ENCODE results near the gene CDH12. TPM values are rescaled to one million over a fixed set of nuclear protein-coding genes. Genes with fewer than 3 reads are reported as not detected.

The CDH12 gene
- total RNA-seq, 2 experiments from 2014 or later: not detected

DNA sequence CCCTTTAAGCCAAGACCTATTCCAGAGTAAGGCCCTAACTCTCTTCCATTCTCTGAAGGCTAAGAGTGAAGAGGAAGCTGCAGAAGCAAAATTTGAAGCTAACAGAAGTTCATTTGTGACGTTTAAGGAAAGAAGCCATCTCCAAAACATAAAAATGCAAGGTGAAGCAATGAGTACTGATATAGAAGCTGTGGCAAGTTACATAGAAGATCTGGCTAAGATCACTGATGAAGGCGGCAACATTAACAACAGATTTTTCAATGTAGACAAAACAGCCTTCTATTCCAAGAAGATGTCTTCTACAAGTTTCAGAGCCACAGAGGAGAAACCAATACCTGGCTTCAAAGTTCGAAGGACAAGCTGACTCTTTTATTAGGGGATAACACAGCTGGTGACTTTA, 1143.4 kb downstream of the CDH12 start:
- Mint-ChIP-seq H3K27ac (no peak overlapping the region), H3K4me3 (no peak overlapping the region), H3K4me1 (no peaks in the 10 kb centered on the region), H3K36me3 (ENCODE audit: low read depth) (no peaks in the 10 kb centered on the region), H3K9me3 (no peaks in the 10 kb centered on the region), H3K27me3 (no peaks in the 10 kb centered on the region)
- CTCF ChIA-PET: no interaction called here
- DNase-seq: no peak
- POLR2A ChIA-PET: no interaction called here

DNA sequence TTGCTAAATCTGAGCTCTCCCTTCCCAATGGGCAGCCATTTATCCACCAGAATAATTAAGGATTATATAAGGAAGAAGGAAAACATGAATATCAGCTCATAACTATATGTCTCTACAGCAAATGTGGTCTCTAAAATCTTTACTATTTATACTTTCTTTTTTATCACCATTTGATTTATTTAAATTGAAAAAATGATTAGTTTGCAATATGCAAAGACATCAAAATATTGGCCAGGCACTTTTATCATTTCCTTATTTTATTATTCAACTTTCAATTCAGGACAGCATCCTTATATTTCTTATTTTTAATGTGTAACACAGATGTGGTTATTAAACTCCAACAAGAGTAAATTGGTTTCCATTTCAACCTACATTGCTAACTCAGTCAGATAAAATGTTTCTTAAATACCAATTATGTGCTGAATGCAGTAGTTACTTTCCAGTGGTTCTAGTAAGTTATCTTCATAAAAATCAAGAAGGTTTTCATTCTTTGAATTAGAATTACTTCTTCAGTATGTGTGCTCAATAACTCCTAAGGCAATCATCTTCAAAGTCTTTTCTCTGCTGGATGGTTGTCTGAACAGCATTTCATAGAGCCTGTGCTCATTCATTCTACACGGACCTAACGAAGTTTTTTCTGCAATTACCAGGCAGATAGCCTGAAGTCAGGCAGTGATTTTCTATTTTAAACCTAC, 1148.0 kb downstream of the CDH12 start:
- Mint-ChIP-seq H3K27ac (no peak overlapping the region), H3K9me3 (no peaks in the 10 kb centered on the region), H3K36me3 (ENCODE audit: low read depth) (no peaks in the 10 kb centered on the region), H3K4me1 (no peaks in the 10 kb centered on the region), H3K27me3 (no peaks in the 10 kb centered on the region), H3K4me3 (no peak overlapping the region)
- ChIA-PET POLR2A (no interaction called here), CTCF (no interaction called here)
- no peak for DNase-seq

DNA sequence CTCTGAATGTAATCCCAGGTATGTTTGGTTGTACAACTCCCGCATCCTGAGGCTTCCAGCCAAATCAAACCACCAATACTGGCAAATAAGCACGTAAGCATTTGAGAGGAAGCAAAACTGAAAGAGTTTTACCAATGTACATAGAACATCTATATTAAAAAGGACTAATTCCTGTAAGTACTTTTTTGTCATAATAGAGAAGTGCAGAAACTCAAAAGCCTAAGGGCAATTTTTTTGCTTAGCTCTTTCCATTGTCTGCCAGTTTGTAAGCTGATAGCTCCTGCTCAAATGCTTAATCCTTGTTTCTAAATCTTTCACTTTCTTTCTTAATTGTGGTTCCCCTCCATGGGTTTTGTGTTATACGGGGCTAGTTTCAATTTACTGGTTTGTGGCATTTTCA, 1151.8 kb downstream of the CDH12 start:
- DNase-seq: no peak
- peaks cover 2% of the 10 kb centered on the region for H3K9me3 Mint-ChIP-seq
- no peak overlapping the region for H3K4me3 Mint-ChIP-seq
- no peaks in the 10 kb centered on the region for H3K27me3 Mint-ChIP-seq
- no peaks in the 10 kb centered on the region for H3K4me1 Mint-ChIP-seq
- POLR2A ChIA-PET: no interaction called here
- CTCF ChIA-PET: no interaction called here
- H3K36me3 Mint-ChIP-seq (ENCODE audit: low read depth): no peaks in the 10 kb centered on the region
- H3K27ac Mint-ChIP-seq: no peak overlapping the region

Data from activated CD4-positive, alpha-beta T cell treated with anti-CD3 and anti-CD28 coated beads, Interleukin-2, amount 10 ng/mL, durations not matched to agents 7 days and 5 days (primary cell).